ENCODE measurements around the gene ZCCHC3.
"Not testable (repeated sequence)": the region's sequence is repeated elsewhere in the genome, so short reads cannot be mapped to it uniquely, and the experiment has no call there.

The ZCCHC3 gene, protein sequence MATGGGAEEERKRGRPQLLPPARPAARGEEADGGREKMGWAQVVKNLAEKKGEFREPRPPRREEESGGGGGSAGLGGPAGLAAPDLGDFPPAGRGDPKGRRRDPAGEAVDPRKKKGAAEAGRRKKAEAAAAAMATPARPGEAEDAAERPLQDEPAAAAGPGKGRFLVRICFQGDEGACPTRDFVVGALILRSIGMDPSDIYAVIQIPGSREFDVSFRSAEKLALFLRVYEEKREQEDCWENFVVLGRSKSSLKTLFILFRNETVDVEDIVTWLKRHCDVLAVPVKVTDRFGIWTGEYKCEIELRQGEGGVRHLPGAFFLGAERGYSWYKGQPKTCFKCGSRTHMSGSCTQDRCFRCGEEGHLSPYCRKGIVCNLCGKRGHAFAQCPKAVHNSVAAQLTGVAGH

DNA sequence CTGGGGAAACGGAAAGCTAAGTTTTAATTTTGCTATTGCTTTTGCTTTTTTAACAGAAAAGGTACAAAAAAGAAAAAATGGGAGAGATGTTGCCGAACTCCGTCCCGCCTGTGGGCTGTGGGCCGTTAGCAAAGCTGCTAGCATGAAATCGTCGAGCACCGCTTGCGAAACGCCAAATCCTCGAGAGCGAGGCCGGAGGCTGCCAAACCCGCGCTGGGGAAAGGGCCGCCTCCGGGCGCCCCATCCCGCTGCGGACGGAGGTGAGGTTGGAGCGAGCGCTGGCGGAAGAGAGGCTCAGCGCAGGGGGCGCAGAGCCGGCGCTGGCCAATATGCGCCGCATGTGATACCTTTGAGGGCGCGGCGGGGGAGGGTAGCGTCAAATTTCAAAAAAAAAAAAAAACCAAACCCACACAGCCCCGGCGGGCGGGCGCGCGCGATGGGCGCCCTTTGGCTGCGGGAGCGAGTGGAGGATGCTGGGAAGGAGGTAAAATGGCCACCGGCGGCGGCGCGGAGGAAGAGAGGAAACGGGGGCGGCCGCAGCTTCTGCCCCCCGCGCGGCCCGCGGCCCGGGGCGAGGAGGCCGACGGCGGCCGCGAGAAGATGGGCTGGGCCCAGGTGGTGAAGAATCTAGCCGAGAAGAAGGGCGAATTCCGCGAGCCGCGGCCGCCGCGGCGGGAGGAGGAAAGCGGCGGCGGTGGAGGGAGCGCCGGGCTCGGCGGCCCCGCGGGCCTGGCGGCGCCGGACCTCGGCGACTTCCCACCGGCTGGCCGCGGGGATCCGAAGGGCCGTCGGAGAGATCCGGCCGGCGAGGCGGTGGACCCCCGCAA, at the start of gene ZCCHC3:
Gene ZCCHC3, plus strand, starts transcription at position 473 of the 827 bp plus-strand sequence. Its CDS starts 17 bp downstream, at position 490.
- peak; percentile 93 to 95 for DNase-seq
- TF ChIP-seq POLR2A (IDR thresholded peaks at IDR 0.05; ENCODE audit: low read length) (peak; percentile 81), GATA1 (IDR thresholded peaks at IDR 0.05; ENCODE audit: low read depth, low read length) (no peak)

DNA sequence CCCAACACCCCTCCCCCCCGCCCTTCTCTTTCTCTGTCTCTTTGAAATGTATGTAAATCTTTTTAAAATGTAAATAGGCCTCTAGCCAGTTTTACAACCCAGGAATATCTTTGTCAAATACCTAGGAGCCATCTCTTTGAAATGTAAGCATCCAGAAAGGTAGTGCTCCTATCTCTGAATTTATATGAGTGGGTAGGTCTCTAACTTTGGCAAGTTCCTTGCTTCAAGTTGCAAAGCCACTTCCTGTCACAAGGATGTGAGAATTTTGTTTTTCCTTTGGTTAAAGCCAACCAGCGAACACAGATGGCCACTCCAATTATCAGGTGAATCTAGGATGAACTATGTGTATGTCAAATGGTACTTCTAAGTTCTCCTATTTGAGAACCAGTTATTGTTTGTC, 46.0 kb upstream of the ZCCHC3 start:
- no peak for TF ChIP-seq GATA1 (IDR thresholded peaks at IDR 0.05; ENCODE audit: low read depth, low read length)
- no peak for TF ChIP-seq POLR2A (IDR thresholded peaks at IDR 0.05; ENCODE audit: low read length)
- DNase-seq: no peak

DNA sequence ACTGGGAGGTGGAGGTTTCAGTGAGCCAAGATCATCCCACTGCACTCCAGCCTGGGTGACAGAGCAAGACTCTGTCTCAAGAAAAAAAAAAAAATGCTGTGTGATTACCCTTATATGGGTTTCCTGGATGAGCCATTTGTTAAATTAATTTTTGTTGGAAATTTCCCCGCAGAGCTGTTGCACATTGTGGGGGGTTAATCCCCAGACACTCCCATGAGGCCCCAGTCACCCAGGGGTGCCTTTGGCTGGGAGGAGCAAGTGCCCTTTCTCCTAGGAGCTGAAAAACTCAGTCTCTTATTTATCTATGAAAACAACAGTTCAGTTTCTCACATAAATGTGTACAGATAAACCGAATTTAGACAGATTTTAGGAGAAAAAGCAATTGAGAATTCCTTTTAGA, 44.6 kb upstream of the ZCCHC3 start:
- no peak for DNase-seq
- no peak for TF ChIP-seq POLR2A (IDR thresholded peaks at IDR 0.05; ENCODE audit: low read length)
- no peak for TF ChIP-seq GATA1 (IDR thresholded peaks at IDR 0.05; ENCODE audit: low read depth, low read length)

- not testable (repeated sequence) for DNase-seq
Observed at GRCh38 chr20:253447-253846, 43.9 kb upstream of the ZCCHC3 start.

DNA sequence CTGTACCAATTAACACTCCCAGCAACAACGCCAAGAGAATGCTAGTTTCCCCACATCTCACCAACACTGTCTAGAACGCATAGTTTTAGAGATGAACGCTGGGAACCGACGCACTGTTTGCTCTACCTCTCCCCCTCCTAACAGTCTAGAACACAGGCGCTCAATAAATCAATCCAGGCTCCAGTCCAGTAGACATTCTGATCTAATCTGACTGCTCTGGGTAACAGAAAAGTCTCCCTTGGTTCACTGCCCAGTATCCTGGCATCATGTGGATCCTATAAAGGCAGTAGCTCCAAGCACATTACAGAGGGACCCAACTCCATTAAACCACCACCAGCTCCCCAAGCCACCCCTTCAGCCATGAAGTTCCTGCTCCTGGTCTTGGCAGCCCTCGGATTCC, 40.0 kb upstream of the ZCCHC3 start, which contains the start of gene DEFB132:
Gene DEFB132, plus strand, starts transcription at position 306 of the 400 bp plus-strand sequence. Its CDS starts 55 bp downstream, at position 361.
- TF ChIP-seq GATA1 (IDR thresholded peaks at IDR 0.05; ENCODE audit: low read depth, low read length) (no peak), POLR2A (IDR thresholded peaks at IDR 0.05; ENCODE audit: low read length) (no peak)
- no peak for DNase-seq

DNA sequence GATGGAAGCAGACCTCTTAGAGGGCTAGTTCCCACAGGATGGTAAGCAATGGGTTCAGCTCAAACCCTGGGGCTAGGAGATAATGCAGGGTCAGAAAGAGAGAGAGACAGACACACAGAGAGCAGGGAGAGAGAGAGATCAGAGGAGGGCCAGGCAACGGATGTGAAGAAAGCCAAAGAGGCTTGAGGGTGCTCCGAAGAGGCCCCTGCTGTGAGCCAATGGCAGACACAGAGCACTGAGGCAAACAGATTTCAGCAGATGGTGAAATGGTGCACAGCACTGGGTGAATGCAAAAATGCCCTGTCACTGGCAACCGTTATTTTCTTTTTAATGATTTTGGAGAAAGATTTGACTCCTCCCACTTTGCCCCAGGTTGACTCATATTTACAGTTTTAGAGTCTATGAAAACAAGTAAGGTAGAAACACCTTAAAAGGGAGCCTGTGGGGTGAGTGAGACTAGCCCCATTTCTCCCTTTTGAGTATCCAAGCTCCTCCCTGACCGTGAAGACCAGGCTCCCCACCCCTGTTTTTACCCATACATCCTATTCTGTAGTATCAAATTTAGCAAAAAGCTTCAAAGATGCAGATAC, 39.0 kb upstream of the ZCCHC3 start:
- no peak for TF ChIP-seq GATA1 (IDR thresholded peaks at IDR 0.05; ENCODE audit: low read depth, low read length)
- DNase-seq: no peak

DNA sequence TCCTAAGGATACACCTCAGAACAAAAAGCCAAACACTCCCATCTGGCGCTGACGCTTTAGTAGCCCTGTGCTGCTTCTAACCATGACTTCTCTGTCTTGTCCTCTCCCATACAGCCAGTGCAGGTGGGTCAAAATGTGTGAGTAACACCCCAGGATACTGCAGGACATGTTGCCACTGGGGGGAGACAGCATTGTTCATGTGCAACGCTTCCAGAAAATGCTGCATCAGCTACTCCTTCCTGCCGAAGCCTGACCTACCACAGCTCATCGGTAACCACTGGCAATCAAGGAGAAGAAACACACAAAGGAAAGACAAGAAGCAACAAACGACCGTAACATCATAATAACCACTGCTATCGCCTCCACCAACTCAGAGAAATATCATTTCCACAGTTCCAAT, 38.4 kb upstream of the ZCCHC3 start:
- TF ChIP-seq POLR2A (IDR thresholded peaks at IDR 0.05; ENCODE audit: low read length) (no peak), GATA1 (IDR thresholded peaks at IDR 0.05; ENCODE audit: low read depth, low read length) (no peak)
- peak; percentile 17 to 23 for DNase-seq

- TF ChIP-seq POLR2A (IDR thresholded peaks at IDR 0.05; ENCODE audit: low read length) (no peak), GATA1 (IDR thresholded peaks at IDR 0.05; ENCODE audit: low read depth, low read length) (no peak)
- no peak for DNase-seq
Observed at GRCh38 chr20:259981-260380, 37.4 kb upstream of the ZCCHC3 start.

GRCh38 chr20:263701-264100, 33.7 kb upstream of the ZCCHC3 start:
- no peak for TF ChIP-seq POLR2A (IDR thresholded peaks at IDR 0.05; ENCODE audit: low read length)
- TF ChIP-seq GATA1 (IDR thresholded peaks at IDR 0.05; ENCODE audit: low read depth, low read length): no peak
- no peak for DNase-seq

GRCh38 chr20:266596-267562, 30.5 kb upstream of the ZCCHC3 start:
- DNase-seq: peak; percentile 88 to 91
- TF ChIP-seq GATA1 (IDR thresholded peaks at IDR 0.05; ENCODE audit: low read depth, low read length): no peak
- TF ChIP-seq POLR2A (IDR thresholded peaks at IDR 0.05; ENCODE audit: low read length): no peak

DNA sequence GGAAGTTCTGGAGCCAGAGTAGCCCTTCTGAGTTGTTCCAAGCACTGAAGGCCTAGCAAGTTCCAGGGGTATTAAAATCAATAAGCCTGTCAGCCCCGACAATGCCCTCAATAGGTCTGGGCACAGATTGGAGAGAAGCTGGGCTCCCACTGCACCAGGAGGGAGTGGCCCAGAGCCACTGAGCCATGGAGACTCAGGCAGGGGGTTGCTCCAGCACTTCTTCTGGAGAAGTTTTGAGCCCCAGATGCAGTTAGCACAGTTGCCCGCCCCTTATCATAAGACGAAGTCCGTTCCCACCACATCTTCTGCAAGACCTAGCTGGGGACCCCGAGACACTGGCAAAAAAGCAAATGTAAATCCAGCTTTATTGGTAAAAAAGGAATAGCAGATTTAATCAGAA, 26.9 kb upstream of the ZCCHC3 start:
- no peak for DNase-seq
- TF ChIP-seq POLR2A (IDR thresholded peaks at IDR 0.05; ENCODE audit: low read length): no peak
- TF ChIP-seq GATA1 (IDR thresholded peaks at IDR 0.05; ENCODE audit: low read depth, low read length): no peak

DNA sequence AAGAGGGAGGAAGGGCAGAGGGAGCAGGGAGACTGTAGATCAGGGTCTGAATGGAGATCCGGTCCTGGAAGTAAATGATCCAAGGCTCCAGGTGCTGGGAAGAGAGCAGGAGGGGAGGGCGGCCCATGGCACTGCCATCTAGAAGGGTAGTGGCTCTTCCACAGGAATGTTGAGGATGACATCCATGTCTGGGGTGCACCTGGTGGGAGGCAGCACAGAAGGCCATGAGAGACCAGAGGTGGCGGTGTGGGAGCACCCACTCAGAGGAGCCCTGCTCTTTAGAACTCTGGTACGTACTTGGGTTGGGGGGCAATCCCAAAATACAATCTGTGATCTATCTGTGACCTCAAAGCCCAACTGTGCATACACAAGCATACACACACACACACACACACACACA, 26.3 kb upstream of the ZCCHC3 start:
- TF ChIP-seq POLR2A (IDR thresholded peaks at IDR 0.05; ENCODE audit: low read length) (no peak), GATA1 (IDR thresholded peaks at IDR 0.05; ENCODE audit: low read depth, low read length) (no peak)
- no peak for DNase-seq

GRCh38 chr20:271528-271927, 25.8 kb upstream of the ZCCHC3 start:
- TF ChIP-seq POLR2A (IDR thresholded peaks at IDR 0.05; ENCODE audit: low read length) (no peak), GATA1 (IDR thresholded peaks at IDR 0.05; ENCODE audit: low read depth, low read length) (no peak)
- DNase-seq: no peak

Measured in erythroblast (primary cell).